Cardiac fibroblast (primary cell): ENCODE data around the gene RNU1-4.
"Not testable (repeated sequence)": the region's sequence is repeated elsewhere in the genome, so short reads cannot be mapped to it uniquely, and the experiment has no call there.

Experiments used
- DNase-seq, 2 donors: peaks; one replicate each; pipeline versions ENCODE4 v3.0.0 to v3.0.0-alpha.2; 2010; ENCODE audit warnings: low read depth in 2 of 2
- H3K4me3 ChIP-seq, 2 donors: replicated peaks in 1 of 2; 1 replicate in 1 of 2; 2 replicates in 1 of 2; pipeline ENCODE4 v1.5.1; 2011; ENCODE audit warnings: low read depth in 2 of 2, low read length in 2 of 2, mild to moderate bottlenecking in 2 of 2, moderate library complexity in 1 of 2
- TF ChIP-seq, protein P1 (sequence below): IDR thresholded peaks from one replicate; pipeline ENCODE4 v1.5.1; 2011; ENCODE audit warnings: low read depth, mild to moderate bottlenecking, low read length, inconsistent platforms

The RNU1-4 gene

DNA sequence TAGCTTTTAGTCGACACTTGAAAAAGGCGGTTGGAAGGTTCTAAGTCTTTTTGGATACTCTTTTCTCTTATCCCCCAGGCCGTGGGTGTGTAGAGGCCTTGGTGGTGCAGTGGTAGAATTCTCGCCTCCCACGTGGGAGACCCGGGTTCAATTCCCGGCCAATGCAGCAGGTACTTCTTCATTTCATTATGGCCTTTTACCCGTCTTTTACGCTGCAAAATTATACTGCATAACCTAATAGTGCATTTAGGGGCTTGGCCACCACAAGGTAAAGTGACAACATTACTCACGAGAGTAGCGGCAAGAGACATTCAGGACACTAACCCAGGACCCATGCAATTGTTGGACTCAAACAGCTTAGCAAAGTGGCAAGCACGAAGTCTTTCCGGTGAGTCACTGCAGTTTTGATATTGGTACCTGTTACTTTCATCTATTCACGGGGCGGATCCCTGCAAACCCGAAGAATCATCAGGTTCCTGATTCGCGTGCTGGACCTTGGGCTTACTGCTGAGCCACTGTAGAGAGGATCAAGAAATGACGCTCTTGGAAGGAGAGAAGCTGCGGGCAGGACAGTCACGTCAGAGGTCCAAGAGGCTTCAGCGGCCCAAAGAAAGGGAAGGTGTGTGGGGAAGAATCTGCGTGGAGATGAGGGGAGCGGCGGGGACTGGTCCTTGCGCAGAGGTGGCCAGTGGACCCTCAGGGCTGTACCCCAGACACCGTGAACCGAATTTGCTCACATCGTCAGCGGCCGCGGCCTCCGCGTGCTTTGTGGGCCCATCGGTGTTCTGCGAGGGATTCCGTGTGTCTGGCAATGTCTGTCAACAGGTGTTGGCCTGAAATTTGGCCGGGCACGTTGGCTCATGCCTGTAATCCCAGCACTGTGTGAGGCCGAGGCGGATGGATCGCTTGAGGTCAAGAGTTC is 12.9 kb upstream of the RNU1-4 start:
- H3K4me3 ChIP-seq, result no peak overlapping the region
- peak; percentile 19 to 82 for DNase-seq
- TF ChIP-seq, protein P1, sequence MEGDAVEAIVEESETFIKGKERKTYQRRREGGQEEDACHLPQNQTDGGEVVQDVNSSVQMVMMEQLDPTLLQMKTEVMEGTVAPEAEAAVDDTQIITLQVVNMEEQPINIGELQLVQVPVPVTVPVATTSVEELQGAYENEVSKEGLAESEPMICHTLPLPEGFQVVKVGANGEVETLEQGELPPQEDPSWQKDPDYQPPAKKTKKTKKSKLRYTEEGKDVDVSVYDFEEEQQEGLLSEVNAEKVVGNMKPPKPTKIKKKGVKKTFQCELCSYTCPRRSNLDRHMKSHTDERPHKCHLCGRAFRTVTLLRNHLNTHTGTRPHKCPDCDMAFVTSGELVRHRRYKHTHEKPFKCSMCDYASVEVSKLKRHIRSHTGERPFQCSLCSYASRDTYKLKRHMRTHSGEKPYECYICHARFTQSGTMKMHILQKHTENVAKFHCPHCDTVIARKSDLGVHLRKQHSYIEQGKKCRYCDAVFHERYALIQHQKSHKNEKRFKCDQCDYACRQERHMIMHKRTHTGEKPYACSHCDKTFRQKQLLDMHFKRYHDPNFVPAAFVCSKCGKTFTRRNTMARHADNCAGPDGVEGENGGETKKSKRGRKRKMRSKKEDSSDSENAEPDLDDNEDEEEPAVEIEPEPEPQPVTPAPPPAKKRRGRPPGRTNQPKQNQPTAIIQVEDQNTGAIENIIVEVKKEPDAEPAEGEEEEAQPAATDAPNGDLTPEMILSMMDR, result no peak

DNA sequence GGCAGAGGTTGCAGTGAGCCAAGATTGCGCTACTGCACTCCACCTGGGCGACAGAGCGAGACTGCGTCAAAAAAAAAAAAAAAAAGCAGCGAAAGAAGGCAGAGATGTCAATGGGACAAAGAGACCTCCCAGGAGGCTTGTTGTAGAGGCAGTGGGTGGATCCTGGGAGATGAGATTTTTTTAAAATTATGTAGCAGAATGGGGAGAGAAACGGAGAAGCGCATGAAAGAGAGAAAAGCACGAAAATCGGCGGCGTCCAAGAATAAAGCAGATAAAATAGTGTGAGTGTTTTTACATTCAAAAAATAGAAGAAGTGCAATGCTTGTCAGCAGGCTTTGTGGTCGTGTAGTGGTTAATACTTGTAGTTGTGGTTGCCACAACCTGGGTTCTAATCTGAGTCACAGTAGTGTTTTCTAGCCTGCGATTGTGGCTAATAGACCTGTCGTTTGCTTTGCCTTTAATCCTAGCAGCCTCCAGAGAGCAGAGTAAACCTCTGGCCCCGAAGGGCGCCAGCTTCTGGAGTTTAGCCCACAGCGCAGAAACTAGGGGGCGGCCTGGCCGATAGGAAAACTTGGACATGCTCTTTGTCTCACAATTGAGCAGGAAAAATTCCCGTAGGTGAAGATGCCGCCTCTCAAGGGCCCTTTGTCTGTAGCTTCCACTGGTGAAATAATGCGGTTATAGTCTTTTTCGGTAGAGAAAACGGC is 11.9 kb upstream of the RNU1-4 start:
- DNase-seq, H3K4me3 ChIP-seq: not testable (repeated sequence)

DNA sequence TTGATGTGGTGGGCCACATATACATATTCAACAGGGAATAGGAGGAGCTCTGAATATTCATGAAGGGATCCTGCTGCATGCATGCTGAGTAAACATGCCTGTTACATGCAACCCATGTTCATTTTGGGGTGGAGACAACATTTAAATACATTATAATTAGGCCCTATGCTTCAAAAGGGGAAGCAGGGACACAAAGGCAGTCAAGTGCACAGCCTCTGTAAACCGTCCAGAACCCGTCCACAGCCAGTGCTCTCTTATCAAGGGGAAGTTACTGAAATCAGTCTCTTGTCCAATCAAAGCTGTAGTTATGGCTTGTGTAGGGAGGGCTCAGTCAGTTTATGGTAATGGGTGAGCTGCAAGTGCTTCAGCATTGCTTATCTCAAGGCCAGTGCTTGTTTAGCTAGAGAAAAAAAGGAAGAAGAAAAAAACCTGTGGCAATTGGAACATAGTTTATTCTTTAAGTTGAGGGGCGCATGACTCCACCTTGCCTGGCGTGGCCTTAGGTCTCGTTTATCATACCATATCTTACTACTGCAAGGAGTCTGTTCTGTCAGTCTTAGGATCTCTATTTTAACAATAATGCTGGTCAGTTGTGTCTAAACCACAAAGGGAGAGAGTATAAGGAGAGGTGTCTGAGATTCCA is 7.9 kb upstream of the RNU1-4 start:
- not testable (repeated sequence) for DNase-seq, H3K4me3 ChIP-seq

DNA sequence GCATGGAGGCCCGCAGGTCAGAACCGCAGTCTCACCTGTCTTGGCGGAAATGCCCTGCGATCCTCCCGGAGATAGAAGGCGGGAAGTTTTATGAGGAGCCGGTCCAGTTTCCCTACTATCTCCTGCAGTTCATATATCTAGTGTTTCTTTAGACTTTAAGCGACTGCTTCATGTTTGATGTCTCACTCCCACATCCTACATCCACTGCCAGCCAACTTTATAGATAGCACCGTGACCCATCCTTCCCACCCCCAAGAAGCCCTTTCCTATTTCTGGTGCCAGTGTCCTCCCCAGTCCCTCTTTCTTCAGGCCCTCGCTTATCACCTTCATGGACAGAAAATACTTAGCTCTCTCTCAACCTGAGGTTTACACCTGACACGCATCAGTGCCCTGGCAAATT is 914 bp downstream of the RNU1-4 start:
- not testable (repeated sequence) for DNase-seq, H3K4me3 ChIP-seq

DNA sequence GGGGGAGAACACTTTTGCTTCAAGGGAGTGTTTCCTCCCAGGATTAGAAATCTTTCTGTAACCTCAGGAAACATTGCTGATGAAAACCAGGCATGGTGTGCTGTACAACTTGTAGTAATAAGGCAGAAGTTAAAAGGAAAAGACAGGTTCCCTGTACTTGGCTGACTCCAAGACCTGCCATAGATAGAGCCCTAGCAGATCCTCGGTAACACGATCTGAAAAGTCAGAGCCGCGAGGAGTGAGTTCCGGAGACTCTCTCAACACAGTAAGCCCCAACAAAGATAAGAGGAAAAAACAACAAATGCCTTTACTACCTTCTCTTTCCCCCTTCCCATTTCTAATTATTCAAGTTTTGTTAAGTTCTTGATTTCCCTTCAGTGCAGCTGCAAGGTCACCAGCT is 7.3 kb downstream of the RNU1-4 start:
- H3K4me3 ChIP-seq, DNase-seq: not testable (repeated sequence)

DNA sequence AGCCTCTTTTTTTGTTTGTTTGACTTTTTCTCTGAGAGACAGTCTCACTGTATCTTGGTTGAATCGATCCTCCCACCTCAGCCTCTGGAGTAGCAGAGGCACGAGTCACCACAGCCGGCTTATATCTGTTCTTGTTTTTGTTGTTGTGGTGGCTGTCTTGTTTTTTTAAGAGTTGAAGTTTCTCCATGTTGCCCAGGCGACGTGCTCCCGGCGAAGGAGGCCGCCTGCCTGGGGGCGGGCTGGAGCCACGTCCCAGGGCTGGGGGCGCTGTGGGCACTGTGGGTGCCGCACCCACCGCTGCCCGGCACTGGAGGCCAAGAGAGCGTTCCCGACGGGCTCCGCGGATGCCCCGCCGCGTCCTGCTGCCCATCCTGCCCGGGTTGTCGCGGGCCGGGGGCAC is 8.4 kb downstream of the RNU1-4 start:
- H3K4me3 ChIP-seq, DNase-seq: not testable (repeated sequence)

DNA sequence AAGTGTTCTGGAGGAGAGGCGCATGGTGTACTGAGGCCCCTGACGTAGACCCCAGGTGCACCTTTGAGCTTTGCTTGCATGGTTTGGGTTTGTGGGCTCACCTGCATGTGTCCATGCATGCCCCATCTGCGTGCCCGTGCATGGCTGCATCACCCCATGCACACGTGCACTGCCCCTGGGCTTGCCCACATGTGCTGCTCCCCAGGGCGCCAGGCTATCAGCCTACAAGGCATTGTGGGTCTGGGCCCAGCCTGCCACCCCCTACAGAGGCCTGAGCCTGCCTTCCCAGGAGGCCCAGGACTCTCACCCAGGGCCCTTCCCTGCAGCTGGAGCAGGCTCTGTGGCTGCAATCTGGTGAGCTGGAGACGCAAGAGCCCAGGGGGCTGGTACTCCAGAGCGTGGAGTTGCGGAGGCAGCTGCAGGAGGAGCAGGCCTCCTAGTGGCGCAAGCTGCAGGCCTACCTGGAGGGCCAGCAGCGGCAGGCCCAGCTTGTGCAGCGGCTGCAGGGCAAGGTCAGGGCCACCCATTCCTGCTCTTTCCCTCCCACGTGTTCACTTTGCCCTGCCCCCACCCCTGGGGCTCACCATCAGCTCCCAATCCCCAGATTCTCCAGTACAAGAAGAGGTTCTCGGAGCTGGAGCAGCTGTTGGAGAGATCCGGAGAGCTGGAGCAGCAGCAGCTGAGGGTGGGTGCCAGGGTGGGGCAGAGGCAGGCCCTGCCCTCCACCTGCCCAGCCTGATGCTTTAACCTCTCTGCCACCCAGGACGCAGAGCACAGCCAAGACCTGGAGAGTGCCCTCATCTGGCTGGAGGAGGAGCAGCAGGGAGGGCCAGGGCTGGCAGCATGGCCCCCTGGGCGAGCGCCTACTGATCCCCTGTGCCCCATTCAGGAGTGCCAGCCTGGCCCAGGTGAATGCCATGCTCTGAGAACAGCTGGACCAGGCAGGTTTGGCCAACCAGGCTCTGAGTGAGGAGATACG is 9.9 kb downstream of the RNU1-4 start:
- not testable (repeated sequence) for DNase-seq, H3K4me3 ChIP-seq

DNA sequence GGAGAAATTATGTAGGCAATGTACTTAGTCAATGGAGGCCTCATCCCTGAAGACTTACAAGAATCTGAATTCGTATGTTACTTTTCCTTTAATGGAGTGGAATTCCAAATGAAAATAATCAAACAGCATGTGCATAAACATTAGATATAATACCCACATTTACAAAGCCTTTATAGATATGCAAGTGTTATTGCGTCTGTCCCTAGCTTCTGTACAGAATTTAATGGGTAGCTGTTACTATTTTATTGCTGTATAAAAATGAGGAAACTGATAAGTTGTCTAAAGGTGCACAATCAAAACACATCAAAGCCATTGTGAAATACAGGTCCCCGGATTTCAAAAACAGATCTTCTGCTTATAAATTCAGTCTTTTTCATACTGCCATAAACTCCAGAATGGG is 12.5 kb downstream of the RNU1-4 start:
- DNase-seq, H3K4me3 ChIP-seq: not testable (repeated sequence)

DNA sequence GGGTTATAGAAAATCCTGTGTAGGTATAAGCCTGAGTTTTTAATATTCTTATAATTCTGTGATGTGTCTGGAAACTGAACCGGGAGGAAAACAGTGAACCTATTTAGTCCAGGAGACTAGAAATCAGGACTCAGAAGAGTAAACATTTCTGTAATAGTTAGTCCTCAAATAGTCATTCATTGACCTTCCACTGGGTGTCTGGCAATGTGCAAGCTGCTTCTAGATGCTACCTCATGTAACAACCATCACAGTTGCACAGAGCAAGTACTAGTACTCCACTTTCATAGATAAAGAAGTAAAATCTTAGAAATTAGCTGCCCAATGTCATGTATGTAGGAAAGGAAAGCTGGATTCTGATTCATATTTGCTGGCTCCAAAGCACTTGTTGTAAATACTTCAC is 15.1 kb downstream of the RNU1-4 start:
- H3K4me3 ChIP-seq, DNase-seq: not testable (repeated sequence)

DNA sequence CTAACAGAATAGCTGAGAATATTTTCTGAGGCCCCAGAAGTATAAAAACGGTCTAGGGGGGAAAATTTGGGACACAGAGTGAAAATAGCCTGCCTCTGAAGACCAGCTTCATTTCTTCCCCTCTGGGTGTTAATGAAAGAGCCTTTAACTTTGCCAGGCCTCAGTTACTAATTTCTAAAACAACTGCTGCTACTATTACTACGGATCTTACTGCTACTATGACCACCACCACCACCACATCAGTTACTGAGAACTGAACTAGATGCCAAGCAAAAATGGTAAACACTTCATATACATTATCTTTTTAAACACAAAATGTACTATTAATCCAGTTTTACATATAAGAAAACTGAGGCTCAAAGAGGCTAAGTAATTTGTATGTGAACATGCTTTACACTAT is 15.6 kb downstream of the RNU1-4 start:
- DNase-seq, H3K4me3 ChIP-seq: not testable (repeated sequence)

DNA sequence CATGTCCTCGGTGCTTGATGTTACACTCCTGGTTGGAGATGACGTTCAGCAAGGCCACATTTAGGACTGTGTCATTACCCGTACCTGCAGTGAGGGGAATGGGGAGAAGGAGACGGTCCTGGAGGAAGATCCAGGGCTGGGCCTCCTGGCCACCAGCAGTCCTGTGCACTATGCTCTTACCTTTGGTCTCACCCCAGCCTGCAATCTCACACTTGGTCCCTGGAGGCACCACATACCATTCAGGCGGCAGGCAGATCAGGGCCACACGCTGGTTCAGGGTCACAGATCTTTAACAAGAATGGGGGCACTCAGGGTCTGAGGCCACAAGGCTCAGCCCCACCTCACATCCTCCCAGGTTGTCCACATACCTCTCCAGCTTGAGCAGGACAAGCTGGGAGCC is 17.3 kb downstream of the RNU1-4 start:
- not testable (repeated sequence) for H3K4me3 ChIP-seq, DNase-seq

DNA sequence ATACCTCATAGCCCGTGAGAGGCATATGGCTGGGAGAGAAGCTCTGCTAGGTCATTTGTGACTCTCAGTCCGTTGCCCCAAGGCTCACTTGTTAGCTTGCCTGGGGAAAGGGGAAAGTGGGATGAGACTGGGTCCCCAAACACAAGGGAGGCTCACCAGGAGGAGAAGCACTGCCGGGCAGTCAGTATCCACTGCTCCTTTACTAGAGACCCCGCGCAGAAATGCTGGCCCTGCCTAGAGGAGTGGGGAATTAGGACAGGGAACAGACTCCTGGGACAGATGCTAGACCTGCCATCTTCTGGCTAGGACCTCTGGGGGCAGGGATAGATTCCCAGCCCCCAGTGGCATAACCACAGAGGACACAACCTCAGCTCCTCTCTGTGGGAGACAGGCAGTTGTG is 17.7 kb downstream of the RNU1-4 start:
- DNase-seq, H3K4me3 ChIP-seq: not testable (repeated sequence)

DNA sequence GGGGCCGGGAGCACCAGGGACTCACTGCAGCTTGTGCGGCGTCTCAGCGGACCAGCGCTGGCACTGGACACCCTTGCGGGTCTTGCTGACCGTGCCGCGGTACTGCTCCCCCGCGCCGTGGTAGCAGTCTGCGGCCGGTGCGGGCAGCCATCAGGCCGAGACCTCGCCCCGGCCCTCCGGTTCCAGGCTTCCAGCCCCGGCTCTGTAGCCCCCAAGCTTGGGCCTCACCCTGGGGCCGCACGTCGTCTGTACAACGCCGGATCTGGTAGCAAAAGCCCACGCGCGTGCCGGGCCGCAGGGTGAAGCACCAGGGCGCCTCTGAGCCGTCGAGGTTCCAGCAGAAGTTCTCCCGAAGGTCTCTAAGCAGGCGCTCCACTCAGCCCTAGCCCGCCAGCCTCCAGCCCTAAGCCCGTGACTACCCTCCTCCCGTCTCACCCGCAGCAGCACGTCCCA is 18.8 kb downstream of the RNU1-4 start:
- H3K4me3 ChIP-seq, DNase-seq: not testable (repeated sequence)

DNA sequence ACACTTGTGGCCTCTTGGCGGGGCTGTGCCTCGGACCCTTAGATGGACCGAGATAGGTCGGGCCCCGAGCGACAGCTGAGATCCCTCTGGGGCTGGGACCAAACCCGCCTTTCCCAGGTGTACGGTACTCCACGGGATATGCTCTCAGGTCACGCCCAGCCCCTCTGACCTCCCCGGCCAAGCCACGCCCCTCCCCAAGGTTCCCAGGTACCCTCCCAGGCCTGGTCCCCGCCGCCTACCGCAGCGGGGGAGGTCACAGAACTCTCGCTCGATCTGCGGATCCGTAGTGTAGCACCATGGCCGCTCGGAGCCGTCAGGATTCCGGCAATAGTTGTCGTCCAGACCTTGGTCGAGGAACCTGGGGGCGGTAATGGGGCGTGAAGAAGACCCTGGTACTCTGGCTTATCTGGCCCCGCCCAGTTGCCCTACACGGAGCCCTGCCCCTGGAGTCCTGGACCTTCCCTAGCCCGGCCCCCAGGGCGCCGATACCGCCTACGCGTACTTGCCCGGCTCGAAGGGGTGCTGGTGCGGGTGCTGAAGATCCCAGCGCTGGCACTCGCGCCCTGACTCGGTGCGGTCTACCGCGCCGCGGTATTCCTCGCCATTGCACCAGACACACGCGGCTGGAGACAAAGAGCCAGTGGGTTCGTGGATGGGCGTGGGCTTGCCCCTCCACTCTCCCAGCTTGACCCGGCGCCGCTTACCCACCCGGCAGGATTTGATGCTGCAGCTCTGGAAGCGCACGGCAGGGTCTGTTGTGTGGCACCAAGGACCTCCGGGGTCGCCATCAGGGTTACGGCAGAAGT is 19.5 kb downstream of the RNU1-4 start:
- DNase-seq, H3K4me3 ChIP-seq: not testable (repeated sequence)

DNA sequence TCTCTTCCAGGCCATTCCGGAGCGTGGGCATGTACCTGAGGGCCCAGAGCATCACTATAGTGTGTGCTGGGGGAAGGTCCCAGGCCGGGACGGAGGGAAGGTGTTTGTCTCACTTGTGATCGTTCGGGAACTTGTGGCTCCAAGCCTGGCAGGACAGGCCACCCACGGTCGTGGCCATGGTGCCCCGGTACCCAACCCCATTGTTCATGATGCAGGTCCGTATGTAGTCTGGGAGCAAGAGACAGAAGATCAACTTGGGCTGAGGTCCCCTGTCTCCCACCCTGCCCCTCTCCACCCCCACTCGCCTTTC is 20.1 kb downstream of the RNU1-4 start:
- H3K4me3 ChIP-seq, DNase-seq: not testable (repeated sequence)

DNA sequence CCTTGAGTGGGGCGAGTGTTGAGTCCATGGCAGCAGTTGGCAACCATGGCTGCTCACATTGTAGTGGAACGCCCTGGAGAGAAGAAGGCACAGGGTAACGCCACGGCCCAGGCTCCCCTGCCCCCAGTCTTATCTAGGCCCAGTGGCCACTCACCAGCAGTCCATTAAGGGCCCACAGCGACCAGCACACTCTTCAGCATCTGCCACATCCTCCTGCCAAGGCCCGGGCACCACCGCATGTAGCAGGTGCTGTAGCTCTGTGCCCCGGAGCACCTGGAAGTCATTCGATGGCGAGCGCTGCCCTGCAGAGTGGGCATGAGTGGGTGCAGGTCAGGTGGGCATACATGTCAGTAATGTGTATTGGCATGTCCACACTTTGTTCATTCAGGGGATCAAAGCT is 20.5 kb downstream of the RNU1-4 start:
- not testable (repeated sequence) for H3K4me3 ChIP-seq, DNase-seq
